OCI-LY7 (cell line): ENCODE measurements around the gene NME7.

Experiments
- EZH2phosphoT487 ChIP-seq: fragments of 200-600 bp; sonication (generic); IDR thresholded peaks from 2 replicates; pipeline ENCODE4 v1.6.1; 2018; ENCODE audit warnings: low read depth, borderline replicate concordance, mild to moderate bottlenecking, mixed run types, antibody characterized with exemption, low read length, moderate library complexity, mixed read lengths
- TF ChIP-seq, protein P1 (sequence below): fragments of 200-600 bp; sonication (generic); conservative IDR thresholded peaks from 2 replicates; pipeline ENCODE4 v1.5.1; 2014; ENCODE audit warnings: mild to moderate bottlenecking, antibody characterized with exemption, low read length, moderate library complexity, mixed read lengths

DNA sequence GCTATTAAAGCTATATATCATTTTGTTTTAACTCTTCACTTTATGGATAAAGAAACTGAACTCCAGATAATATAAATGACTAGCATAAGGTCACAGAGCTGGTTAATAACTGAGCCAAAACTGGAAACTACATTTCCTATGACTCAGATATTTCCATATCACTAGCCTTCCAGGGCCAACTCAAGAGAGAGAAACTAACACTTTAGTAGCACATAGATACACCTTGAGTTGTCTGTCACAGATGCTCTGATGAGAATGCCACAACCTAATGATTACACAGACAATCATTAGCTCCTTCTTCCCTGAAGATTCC is 40.7 kb downstream of the NME7 start:
- TF ChIP-seq, protein P1, sequence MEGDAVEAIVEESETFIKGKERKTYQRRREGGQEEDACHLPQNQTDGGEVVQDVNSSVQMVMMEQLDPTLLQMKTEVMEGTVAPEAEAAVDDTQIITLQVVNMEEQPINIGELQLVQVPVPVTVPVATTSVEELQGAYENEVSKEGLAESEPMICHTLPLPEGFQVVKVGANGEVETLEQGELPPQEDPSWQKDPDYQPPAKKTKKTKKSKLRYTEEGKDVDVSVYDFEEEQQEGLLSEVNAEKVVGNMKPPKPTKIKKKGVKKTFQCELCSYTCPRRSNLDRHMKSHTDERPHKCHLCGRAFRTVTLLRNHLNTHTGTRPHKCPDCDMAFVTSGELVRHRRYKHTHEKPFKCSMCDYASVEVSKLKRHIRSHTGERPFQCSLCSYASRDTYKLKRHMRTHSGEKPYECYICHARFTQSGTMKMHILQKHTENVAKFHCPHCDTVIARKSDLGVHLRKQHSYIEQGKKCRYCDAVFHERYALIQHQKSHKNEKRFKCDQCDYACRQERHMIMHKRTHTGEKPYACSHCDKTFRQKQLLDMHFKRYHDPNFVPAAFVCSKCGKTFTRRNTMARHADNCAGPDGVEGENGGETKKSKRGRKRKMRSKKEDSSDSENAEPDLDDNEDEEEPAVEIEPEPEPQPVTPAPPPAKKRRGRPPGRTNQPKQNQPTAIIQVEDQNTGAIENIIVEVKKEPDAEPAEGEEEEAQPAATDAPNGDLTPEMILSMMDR = no peak
- no peak for TF ChIP-seq EZH2phosphoT487
